ENCODE measurements around the gene GALNT13.

Gene GALNT13

GRCh38 chr2:154243685-154244084 lies 372.0 kb downstream of the GALNT13 start:
- DNase-seq (ENCODE audit: low spot score) = no peak
- no peaks in the 10 kb centered on the region for H3K4me1 ChIP-seq (ENCODE audit: control insufficient read depth in 2 of 2, insufficient read depth in 1 of 2, low read depth in 1 of 2, low read length in 2 of 2)
- no CpG with 5 or more reads among the region's 1 CpG for WGBS, 2 donors (ENCODE audit: extremely low coverage in 2 of 2, insufficient read length in 2 of 2, insufficient replicate concordance in 1 of 2)
- H3K23ac ChIP-seq (ENCODE audit: low read depth, low read length, poor library complexity) = no peak overlapping the region
- H3K14ac ChIP-seq (ENCODE audit: low read length) = no peak overlapping the region
- H3K9ac ChIP-seq (ENCODE audit: low read depth, low read length, poor library complexity) = no peak overlapping the region
- no peak overlapping the region for H4K91ac ChIP-seq (ENCODE audit: low read depth, low read length, poor library complexity)
- H3K4me2 ChIP-seq (ENCODE audit: insufficient read depth, low read length, poor library complexity, severe bottlenecking) = no peak overlapping the region
- no peaks in the 10 kb centered on the region for H3K9me3 ChIP-seq (replicated peaks in 1 of 2; ENCODE audit: control insufficient read depth in 2 of 2, insufficient read depth in 1 of 2, low read depth in 1 of 2, low read length in 2 of 2)
- H3K36me3 ChIP-seq (replicated peaks in 1 of 2; ENCODE audit: control insufficient read depth in 2 of 2, insufficient read depth in 2 of 2, low read length in 2 of 2) = no peaks in the 10 kb centered on the region
- no peak overlapping the region for H2AK5ac ChIP-seq (ENCODE audit: low read depth, low read length)
- H2AFZ ChIP-seq (ENCODE audit: low read length) = no peak overlapping the region
- H3K4ac ChIP-seq (ENCODE audit: low read length) = no peak overlapping the region
- H4K8ac ChIP-seq (ENCODE audit: low read depth, low read length) = no peak overlapping the region
- no peaks in the 10 kb centered on the region for H3K79me1 ChIP-seq (ENCODE audit: low read depth, low read length)
- H3K27me3 ChIP-seq (ENCODE audit: control insufficient read depth in 3 of 3, insufficient read depth in 3 of 3, low read depth in 1 of 3, low read length in 3 of 3) = no peaks in the 10 kb centered on the region
- H2BK5ac ChIP-seq (ENCODE audit: low read length) = no peak overlapping the region
- H3K27ac ChIP-seq (replicated peaks; ENCODE audit: low read length) = no peak overlapping the region
- H2BK15ac ChIP-seq (ENCODE audit: low read length) = no peak overlapping the region
- no peak overlapping the region for H3K4me3 ChIP-seq (ENCODE audit: low read length in 2 of 2)
- no peak overlapping the region for H3K18ac ChIP-seq (ENCODE audit: low read length)
- H2BK12ac ChIP-seq (ENCODE audit: low read length) = no peak overlapping the region
- H2BK120ac ChIP-seq (ENCODE audit: low read depth, low read length) = no peak overlapping the region

- Histone ChIP-seq H2BK120ac (ENCODE audit: low read depth, low read length) (no peak overlapping the region), H3K9ac (ENCODE audit: low read depth, low read length, poor library complexity) (no peak overlapping the region), H3K14ac (ENCODE audit: low read length) (no peak overlapping the region), H2BK15ac (ENCODE audit: low read length) (no peak overlapping the region), H3K27ac (replicated peaks; ENCODE audit: low read length) (no peak overlapping the region), H3K4ac (ENCODE audit: low read length) (no peak overlapping the region), H2BK12ac (ENCODE audit: low read length) (no peak overlapping the region), H3K36me3 (replicated peaks in 1 of 2; ENCODE audit: control insufficient read depth in 2 of 2, insufficient read depth in 2 of 2, low read length in 2 of 2) (no peaks in the 10 kb centered on the region), H3K4me1 (ENCODE audit: control insufficient read depth in 2 of 2, insufficient read depth in 1 of 2, low read depth in 1 of 2, low read length in 2 of 2) (no peaks in the 10 kb centered on the region), H3K79me1 (ENCODE audit: low read depth, low read length) (no peaks in the 10 kb centered on the region), H3K27me3 (ENCODE audit: control insufficient read depth in 3 of 3, insufficient read depth in 3 of 3, low read depth in 1 of 3, low read length in 3 of 3) (no peaks in the 10 kb centered on the region), H2AK5ac (ENCODE audit: low read depth, low read length) (no peak overlapping the region), H4K91ac (ENCODE audit: low read depth, low read length, poor library complexity) (no peak overlapping the region), H3K23ac (ENCODE audit: low read depth, low read length, poor library complexity) (no peak overlapping the region), H4K8ac (ENCODE audit: low read depth, low read length) (no peak overlapping the region), H2AFZ (ENCODE audit: low read length) (no peak overlapping the region), H3K18ac (ENCODE audit: low read length) (no peak overlapping the region), H3K9me3 (replicated peaks in 1 of 2; ENCODE audit: control insufficient read depth in 2 of 2, insufficient read depth in 1 of 2, low read depth in 1 of 2, low read length in 2 of 2) (no peaks in the 10 kb centered on the region), H3K4me2 (ENCODE audit: insufficient read depth, low read length, poor library complexity, severe bottlenecking) (no peak overlapping the region), H2BK5ac (ENCODE audit: low read length) (no peak overlapping the region), H3K4me3 (ENCODE audit: low read length in 2 of 2) (no peak overlapping the region)
- no peak for DNase-seq (ENCODE audit: low spot score)
- WGBS, 2 donors (ENCODE audit: extremely low coverage in 2 of 2, insufficient read length in 2 of 2, insufficient replicate concordance in 1 of 2) = no CpG with 5 or more reads among the region's 3 CpGs
Measured at GRCh38 chr2:154244932-154245331, 373.2 kb downstream of the GALNT13 start.

GRCh38 chr2:154247503-154247902 lies 375.8 kb downstream of the GALNT13 start:
- no peak overlapping the region for H3K14ac ChIP-seq (ENCODE audit: low read length)
- no peak overlapping the region for H3K9ac ChIP-seq (ENCODE audit: low read depth, low read length, poor library complexity)
- no peaks in the 10 kb centered on the region for H3K4me1 ChIP-seq (ENCODE audit: control insufficient read depth in 2 of 2, insufficient read depth in 1 of 2, low read depth in 1 of 2, low read length in 2 of 2)
- H2BK12ac ChIP-seq (ENCODE audit: low read length) = no peak overlapping the region
- no peak overlapping the region for H3K27ac ChIP-seq (replicated peaks; ENCODE audit: low read length)
- H3K4ac ChIP-seq (ENCODE audit: low read length) = no peak overlapping the region
- no peak overlapping the region for H2AFZ ChIP-seq (ENCODE audit: low read length)
- H2BK120ac ChIP-seq (ENCODE audit: low read depth, low read length) = no peak overlapping the region
- no peak overlapping the region for H3K18ac ChIP-seq (ENCODE audit: low read length)
- H3K23ac ChIP-seq (ENCODE audit: low read depth, low read length, poor library complexity) = no peak overlapping the region
- no peak overlapping the region for H4K91ac ChIP-seq (ENCODE audit: low read depth, low read length, poor library complexity)
- no peaks in the 10 kb centered on the region for H3K79me1 ChIP-seq (ENCODE audit: low read depth, low read length)
- H3K36me3 ChIP-seq (replicated peaks in 1 of 2; ENCODE audit: control insufficient read depth in 2 of 2, insufficient read depth in 2 of 2, low read length in 2 of 2) = no peaks in the 10 kb centered on the region
- H3K4me2 ChIP-seq (ENCODE audit: insufficient read depth, low read length, poor library complexity, severe bottlenecking) = no peak overlapping the region
- no peaks in the 10 kb centered on the region for H3K27me3 ChIP-seq (ENCODE audit: control insufficient read depth in 3 of 3, insufficient read depth in 3 of 3, low read depth in 1 of 3, low read length in 3 of 3)
- no peak overlapping the region for H2BK5ac ChIP-seq (ENCODE audit: low read length)
- no CpG with 5 or more reads among the region's 3 CpGs for WGBS, 2 donors (ENCODE audit: extremely low coverage in 2 of 2, insufficient read length in 2 of 2, insufficient replicate concordance in 1 of 2)
- H2BK15ac ChIP-seq (ENCODE audit: low read length) = no peak overlapping the region
- no peaks in the 10 kb centered on the region for H3K9me3 ChIP-seq (replicated peaks in 1 of 2; ENCODE audit: control insufficient read depth in 2 of 2, insufficient read depth in 1 of 2, low read depth in 1 of 2, low read length in 2 of 2)
- H3K4me3 ChIP-seq (ENCODE audit: low read length in 2 of 2) = no peak overlapping the region
- no peak for DNase-seq (ENCODE audit: low spot score)
- no peak overlapping the region for H4K8ac ChIP-seq (ENCODE audit: low read depth, low read length)
- H2AK5ac ChIP-seq (ENCODE audit: low read depth, low read length) = no peak overlapping the region

GRCh38 chr2:154256136-154256535 lies 384.4 kb downstream of the GALNT13 start:
- WGBS, 2 donors (ENCODE audit: extremely low coverage in 2 of 2, insufficient read length in 2 of 2, insufficient replicate concordance in 1 of 2) = no CpG with 5 or more reads among the region's 1 CpG
- Histone ChIP-seq H4K91ac (ENCODE audit: low read depth, low read length, poor library complexity) (no peak overlapping the region), H4K8ac (ENCODE audit: low read depth, low read length) (no peak overlapping the region), H3K4me1 (ENCODE audit: control insufficient read depth in 2 of 2, insufficient read depth in 1 of 2, low read depth in 1 of 2, low read length in 2 of 2) (no peaks in the 10 kb centered on the region), H2AFZ (ENCODE audit: low read length) (no peak overlapping the region), H3K23ac (ENCODE audit: low read depth, low read length, poor library complexity) (no peak overlapping the region), H3K14ac (ENCODE audit: low read length) (no peak overlapping the region), H2BK120ac (ENCODE audit: low read depth, low read length) (no peak overlapping the region), H2BK15ac (ENCODE audit: low read length) (no peak overlapping the region), H3K79me1 (ENCODE audit: low read depth, low read length) (no peaks in the 10 kb centered on the region), H3K9me3 (replicated peaks in 1 of 2; ENCODE audit: control insufficient read depth in 2 of 2, insufficient read depth in 1 of 2, low read depth in 1 of 2, low read length in 2 of 2) (no peaks in the 10 kb centered on the region), H2AK5ac (ENCODE audit: low read depth, low read length) (no peak overlapping the region), H3K9ac (ENCODE audit: low read depth, low read length, poor library complexity) (no peak overlapping the region), H3K4me2 (ENCODE audit: insufficient read depth, low read length, poor library complexity, severe bottlenecking) (no peak overlapping the region), H3K4me3 (ENCODE audit: low read length in 2 of 2) (no peak overlapping the region), H2BK5ac (ENCODE audit: low read length) (no peak overlapping the region), H3K4ac (ENCODE audit: low read length) (no peak overlapping the region), H3K36me3 (replicated peaks in 1 of 2; ENCODE audit: control insufficient read depth in 2 of 2, insufficient read depth in 2 of 2, low read length in 2 of 2) (no peaks in the 10 kb centered on the region), H3K27ac (replicated peaks; ENCODE audit: low read length) (no peak overlapping the region), H2BK12ac (ENCODE audit: low read length) (no peak overlapping the region), H3K18ac (ENCODE audit: low read length) (no peak overlapping the region), H3K27me3 (ENCODE audit: control insufficient read depth in 3 of 3, insufficient read depth in 3 of 3, low read depth in 1 of 3, low read length in 3 of 3) (no peaks in the 10 kb centered on the region)
- no peak for DNase-seq (ENCODE audit: low spot score)
